HepG2 (cell line): ENCODE measurements around the gene ST3GAL4.

Experiments
- CREM ChIP-seq, 2 experiments: sonication (generic) in 1 of 2; formaldehyde crosslinking in 1 of 2; IDR thresholded peaks; 2 replicates each; pipeline versions ENCODE4 v1.4.0 to v1.6.1; 2016 to 2020; ENCODE audit warnings: antibody characterized with exemption in 1 of 2, mild to moderate bottlenecking in 1 of 2, missing genetic modification reagents in 1 of 2
- CTCF ChIP-seq: sonication (generic); formaldehyde crosslinking; IDR thresholded peaks from 2 replicates; pipeline ENCODE4 v1.5.0; 2020; ENCODE audit warnings: mild to moderate bottlenecking, missing genetic modification reagents, moderate library complexity
- MAF1 ChIP-seq: sonication (generic); formaldehyde crosslinking; IDR thresholded peaks from 2 replicates; pipeline ENCODE4 v1.5.0; 2020; ENCODE audit warnings: missing genetic modification reagents, borderline replicate concordance

GRCh38 chr11:126328001-126328390 lies 27.5 kb upstream of the ST3GAL4 start:
- TF ChIP-seq CREM (IDR thresholded peaks at IDR 0.05) (no peak), CREM (CRISPR knock-in tag; IDR thresholded peaks at IDR 0.05) (no peak), MAF1 (CRISPR knock-in tag) (no peak), CTCF (CRISPR knock-in tag) (no peak)
